ENCODE results near the gene ARRDC4.

DNA sequence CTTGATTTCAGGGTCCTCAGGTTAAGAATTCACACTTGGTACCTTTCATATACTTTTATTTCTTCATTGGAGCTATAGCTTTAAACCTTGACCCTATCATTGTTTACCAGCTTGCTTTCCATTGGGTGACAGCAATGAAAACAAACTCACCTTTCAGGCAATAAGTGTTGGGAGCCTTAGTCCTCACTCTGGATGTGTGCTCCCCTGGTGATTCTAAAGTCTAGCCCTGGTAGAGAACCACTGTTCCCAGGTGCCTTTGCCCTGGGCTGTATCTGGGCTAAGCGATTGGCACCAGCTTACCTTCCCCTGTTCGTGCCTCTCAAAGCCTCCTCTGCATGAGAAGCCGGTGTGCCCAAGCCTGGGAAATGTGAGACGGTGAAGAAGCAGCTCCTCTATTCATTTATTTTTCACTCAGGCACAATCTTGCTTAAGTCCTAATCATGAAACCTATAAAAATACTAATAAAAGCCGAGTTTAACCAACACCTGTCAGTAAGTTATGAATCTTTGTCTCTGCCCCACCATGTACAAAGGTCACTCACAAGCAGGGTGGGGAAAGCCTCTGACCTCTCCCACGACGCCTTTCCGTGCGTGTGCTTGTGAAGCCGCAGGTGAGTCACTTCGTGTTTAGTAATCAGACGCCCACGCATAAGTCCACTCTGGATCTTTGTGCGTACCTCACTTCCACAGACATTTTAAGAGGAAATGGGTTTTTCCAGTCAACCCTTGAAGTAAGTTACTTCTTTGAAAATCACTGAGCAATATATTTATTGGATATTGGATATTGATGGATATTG, 12.8 kb upstream of the ARRDC4 start:
- TF ChIP-seq, protein P1, sequence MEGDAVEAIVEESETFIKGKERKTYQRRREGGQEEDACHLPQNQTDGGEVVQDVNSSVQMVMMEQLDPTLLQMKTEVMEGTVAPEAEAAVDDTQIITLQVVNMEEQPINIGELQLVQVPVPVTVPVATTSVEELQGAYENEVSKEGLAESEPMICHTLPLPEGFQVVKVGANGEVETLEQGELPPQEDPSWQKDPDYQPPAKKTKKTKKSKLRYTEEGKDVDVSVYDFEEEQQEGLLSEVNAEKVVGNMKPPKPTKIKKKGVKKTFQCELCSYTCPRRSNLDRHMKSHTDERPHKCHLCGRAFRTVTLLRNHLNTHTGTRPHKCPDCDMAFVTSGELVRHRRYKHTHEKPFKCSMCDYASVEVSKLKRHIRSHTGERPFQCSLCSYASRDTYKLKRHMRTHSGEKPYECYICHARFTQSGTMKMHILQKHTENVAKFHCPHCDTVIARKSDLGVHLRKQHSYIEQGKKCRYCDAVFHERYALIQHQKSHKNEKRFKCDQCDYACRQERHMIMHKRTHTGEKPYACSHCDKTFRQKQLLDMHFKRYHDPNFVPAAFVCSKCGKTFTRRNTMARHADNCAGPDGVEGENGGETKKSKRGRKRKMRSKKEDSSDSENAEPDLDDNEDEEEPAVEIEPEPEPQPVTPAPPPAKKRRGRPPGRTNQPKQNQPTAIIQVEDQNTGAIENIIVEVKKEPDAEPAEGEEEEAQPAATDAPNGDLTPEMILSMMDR (IDR thresholded peaks at IDR 0.05): no peak
- TF ChIP-seq POLR2A (IDR thresholded peaks at IDR 0.05): no peak
